K562 (cell line): ENCODE results near the gene MITD1. TPM values are rescaled to one million over a fixed set of nuclear protein-coding genes. Genes with fewer than 3 reads are reported as not detected.
A peak's percentile ranks its signal among the peaks of the same experiment; 100 is the strongest.

Source experiments
- ATAC-seq: fragments of 200-7000 bp; cut with Tn5 transposase; 3 replicates; pipeline ENCODE4 v1.9.1; 2020; ENCODE audit warnings: moderate library complexity
- BruUV-seq: library from RNA; stranded (reverse); fragments of 400-500 nt; replicated peaks from 2 replicates; lab custom pipeline; 2021; lab: Mats Ljungman, UMichigan
- CTCF ChIA-PET: fragments of 300-600 bp; formaldehyde crosslinking; extraction: SDS; loops from one replicate; lab custom pipeline; 2021; ENCODE audit warnings: low intra/inter-chr PET ratio; lab: Yijun Ruan, JAX
- POLR2A ChIA-PET: fragments of 300-600, 350-650 bp; sonication (Branson Sonifier 250); formaldehyde crosslinking; extraction: SDS; loops from one replicate; lab custom pipeline; 2021; ENCODE audit warnings: antibody characterized with exemption, inconsistent platforms; lab: Yijun Ruan, JAX
- DNase-seq, 4 experiments: peaks; one replicate each; pipeline versions ENCODE4 v3.0.0 to v3.0.0-alpha.2; 2011 to 2018; ENCODE audit warnings: low spot score in 3 of 4, mixed read lengths in 3 of 4; ENCODE audit errors: extremely low read depth in 1 of 4
- FAIRE-seq: peaks from 2 replicates; lab custom pipeline; 2011; peaks lifted over from hg19 to GRCh38; lab: Jason Lieb, UNC
- H2AFZ ChIP-seq: 2 replicates; pipeline ENCODE4 v1.6.0; 2011; ENCODE audit warnings: low read depth, low read length, control low read depth, inconsistent platforms
- H3K27ac ChIP-seq: fragments of 200-600 bp; 3 replicates; pipeline ENCODE4 v1.8.0; 2011; ENCODE audit warnings: low read depth, mild to moderate bottlenecking, control low read depth, inconsistent platforms, low read length, moderate library complexity, mixed read lengths; ENCODE audit errors: extremely low read depth
- H3K27me3 ChIP-seq, 2 experiments: fragments of 300-600 bp in 1 of 2; 2 replicates in 1 of 2; 3 replicates in 1 of 2; pipeline versions ENCODE4 v1.6.0 to v1.8.0; 2011; ENCODE audit warnings: inconsistent platforms in 2 of 2, low read length in 2 of 2, mild to moderate bottlenecking in 1 of 2, mixed read lengths in 1 of 2, moderate library complexity in 1 of 2; ENCODE audit not compliant: control insufficient read depth in 2 of 2, insufficient read depth in 2 of 2
- H3K36me3 ChIP-seq: fragments of 300-600 bp; 3 replicates; pipeline ENCODE4 v1.8.0; 2011; ENCODE audit warnings: mild to moderate bottlenecking, low read length, inconsistent platforms; ENCODE audit not compliant: control insufficient read depth, insufficient read depth
- H3K4me1 ChIP-seq, 2 experiments: fragments of 200-600 bp in 1 of 2; replicated peaks in 1 of 2; 2 replicates in 1 of 2; 3 replicates in 1 of 2; pipeline versions ENCODE4 v1.5.1 to v1.8.0; 2011; ENCODE audit warnings: inconsistent platforms in 2 of 2, low read length in 2 of 2, mild to moderate bottlenecking in 1 of 2, mixed read lengths in 1 of 2, moderate library complexity in 1 of 2; ENCODE audit not compliant: control insufficient read depth in 2 of 2, insufficient read depth in 2 of 2
- H3K4me2 ChIP-seq: 2 replicates; pipeline ENCODE4 v1.6.1; 2011; ENCODE audit warnings: low read length, control low read depth, inconsistent platforms, mixed read lengths; ENCODE audit not compliant: insufficient read depth
- H3K4me3 ChIP-seq: fragments of 200-600 bp; sonication (generic), shearing (Covaris generic); 2 replicates; pipeline ENCODE4 v1.5.1; 2016; ENCODE audit warnings: control low read depth, inconsistent platforms
- H3K79me2 ChIP-seq: fragments of 200-600 bp; 3 replicates; pipeline ENCODE4 v1.8.0; 2011; ENCODE audit warnings: low read length, inconsistent platforms; ENCODE audit not compliant: control insufficient read depth, insufficient read depth
- H3K9ac ChIP-seq, 2 experiments: 2 replicates each; pipeline versions ENCODE4 v1.6.0 to v1.6.1; 2011; ENCODE audit warnings: low read depth in 2 of 2, low read length in 2 of 2, control low read depth in 1 of 2, inconsistent platforms in 1 of 2, mild to moderate bottlenecking in 1 of 2, mixed read lengths in 1 of 2; ENCODE audit not compliant: insufficient read depth in 1 of 2
- H3K9me1 ChIP-seq: one replicate; pipeline ENCODE4 v1.6.0; 2011; ENCODE audit warnings: inconsistent platforms, mild to moderate bottlenecking, low read length, moderate library complexity; ENCODE audit not compliant: control insufficient read depth, insufficient read depth
- H3K9me3 ChIP-seq: replicated peaks from 2 replicates; pipeline ENCODE4 v1.5.1; 2011; ENCODE audit warnings: low read depth, low read length, inconsistent platforms; ENCODE audit not compliant: control insufficient read depth, insufficient read depth
- H4K20me1 ChIP-seq: replicated peaks from 2 replicates; pipeline ENCODE4 v1.6.1; 2011; ENCODE audit warnings: low read length, inconsistent platforms, mixed read lengths; ENCODE audit not compliant: control insufficient read depth, insufficient read depth
- CCNT2 ChIP-seq: IDR thresholded peaks from 2 replicates; pipeline ENCODE4 v1.6.1; 2011; ENCODE audit warnings: borderline replicate concordance, low read depth, mild to moderate bottlenecking, moderate library complexity, mixed read lengths, low read length; ENCODE audit not compliant: insufficient read length; ENCODE audit errors: extremely low read depth
- ETV5 ChIP-seq: sonication (generic); formaldehyde crosslinking; IDR thresholded peaks from 2 replicates; pipeline ENCODE4 v1.4.0; 2020; ENCODE audit warnings: low read depth, mild to moderate bottlenecking, missing genetic modification reagents
- FOXM1 ChIP-seq, 2 experiments: fragments of 450-650 bp in 1 of 2; sonication (generic) in 1 of 2; formaldehyde crosslinking in 1 of 2; IDR thresholded peaks; 2 replicates each; pipeline versions ENCODE4 v1.6.1 to v1.9.0; 2017 to 2022; ENCODE audit warnings: low read depth in 2 of 2, mild to moderate bottlenecking in 2 of 2, missing genetic modification reagents in 1 of 2, moderate library complexity in 1 of 2
- GABPB1 ChIP-seq: sonication (generic); formaldehyde crosslinking; IDR thresholded peaks from 2 replicates; pipeline ENCODE4 v1.8.0; 2022; ENCODE audit warnings: mild to moderate bottlenecking, missing genetic modification reagents
- GMEB1 ChIP-seq: fragments of 250-450 bp; sonication (Bioruptor Pico); IDR thresholded peaks from 2 replicates; pipeline ENCODE4 v1.4.0; 2020; ENCODE audit warnings: mild to moderate bottlenecking
- HNRNPLL ChIP-seq: fragments of 200-400 bp; formaldehyde crosslinking; IDR thresholded peaks from 2 replicates; pipeline ENCODE4 v1.6.1; 2017; ENCODE audit warnings: low read length, low read depth, mild to moderate bottlenecking; ENCODE audit not compliant: poor library complexity, severe bottlenecking
- KDM2B ChIP-seq: fragments of 250-450 bp; sonication (Bioruptor Pico); IDR thresholded peaks from 2 replicates; pipeline ENCODE4 v1.8.0; 2021; ENCODE audit warnings: mild to moderate bottlenecking, moderate library complexity
- NR2F6 ChIP-seq: fragments of 450-650 bp; formaldehyde crosslinking; IDR thresholded peaks from 2 replicates; pipeline ENCODE4 v1.4.0; 2020; ENCODE audit warnings: mild to moderate bottlenecking
- RFX5 ChIP-seq: IDR thresholded peaks from 2 replicates; pipeline ENCODE4 v1.6.1; 2011; ENCODE audit warnings: low read depth, mild to moderate bottlenecking, improper control_type of control experiment, low read length
- RFX7 ChIP-seq: fragments of 250-450 bp; sonication (Bioruptor Pico); IDR thresholded peaks from 2 replicates; pipeline ENCODE4 v1.5.1; 2021; ENCODE audit warnings: mild to moderate bottlenecking
- WHSC1 ChIP-seq: IDR thresholded peaks from one replicate; pipeline ENCODE4 v1.6.1; 2012; ENCODE audit warnings: low read length, control low read depth, inconsistent platforms
- YY1 ChIP-seq, 3 experiments: IDR thresholded peaks; 2 replicates each; pipeline ENCODE4 v1.6.1; 2011; ENCODE audit warnings: low read length in 2 of 3, mild to moderate bottlenecking in 2 of 3, moderate library complexity in 2 of 3, borderline replicate concordance in 1 of 3, control low read depth in 1 of 3, low read depth in 1 of 3; ENCODE audit not compliant: insufficient read depth in 3 of 3, insufficient replicate concordance in 2 of 3, control insufficient read depth in 1 of 3, insufficient read length in 1 of 3; ENCODE audit errors: extremely low read depth in 1 of 3
- ZFP36 ChIP-seq: fragments of 150-350 bp; IDR thresholded peaks from 2 replicates; pipeline ENCODE4 v1.6.1; 2018; ENCODE audit warnings: low read length, low read depth; ENCODE audit not compliant: partially characterized antibody
- ZFPM2 ChIP-seq: fragments of 250-450 bp; sonication (Bioruptor Pico); IDR thresholded peaks from 2 replicates; pipeline ENCODE4 v1.5.1; 2022; ENCODE audit warnings: mild to moderate bottlenecking
- ZNF239 ChIP-seq: fragments of 250-450 bp; sonication (Bioruptor Pico); IDR thresholded peaks from 2 replicates; pipeline ENCODE4 v1.4.0; 2020; ENCODE audit warnings: mild to moderate bottlenecking
- WGBS: fragments of 100-300 bp; shearing (Covaris generic); methylation state at CpG from one replicate; pipeline ENCODE4 v1.1.6; 2016; ENCODE audit warnings: low coverage, mixed read lengths; ENCODE audit not compliant: insufficient coverage; ENCODE audit errors: missing lambda C conversion rate; 5-methylcytosine and 5-hydroxymethylcytosine counted together
- in situ Hi-C: fragments of 300-500 bp; cut with MboI; formaldehyde crosslinking; loops from 4 replicates; pipeline ENCODE4 v1.15.0; 2018; ENCODE audit warnings: inconsistent platforms, mixed read lengths
- intact Hi-C: fragments of 100-400 bp; cut with micrococcal nuclease; formaldehyde crosslinking; loops from 2 replicates; pipeline ENCODE4 v1.14.2; 2022
- polyA plus RNA-seq, 8 experiments: library from polyadenylated mRNA; depleted of rRNA in 4 of 8; stranded (reverse) in 5 of 8; unstranded in 3 of 8; fragments of >200 nt; fragmentation: Nextera tagmentation in 2 of 8; fragmentation: Illumina TruSeq in 1 of 8; extraction: Ambion mirVana in 2 of 8; extraction: Trizol in 1 of 8; gene quantifications; 2 replicates each; pipeline versions ENCODE4 v1.2.1 to v1.2.3, GENCODE V29; 2011 to 2014; ENCODE audit warnings: inconsistent platforms in 1 of 8, missing spikeins in 1 of 8
- total RNA-seq, 7 experiments: library from RNA; depleted of rRNA in 6 of 7; stranded (reverse); fragments of >200 nt in 6 of 7; fragmentation: Illumina TruSeq in 2 of 7; extraction: Trizol in 2 of 7; gene quantifications; 2 replicates each; pipeline versions ENCODE4 v1.2.1 to v1.2.3, GENCODE V29; 2011 to 2021; ENCODE audit warnings: low replicate concordance in 1 of 7

The MITD1 gene
- total and polyA plus RNA-seq, 9 of the 15 experiments (the other 6 are each of a cell fraction or from before 2014, with no cell fraction given) = 19.6 to 71.8 (median 43.2) TPM

- Histone ChIP-seq H3K36me3 (no peaks in the 10 kb centered on the region), H3K79me2 (no peaks in the 10 kb centered on the region), H3K4me1 (peaks cover 0 to 17% of the 10 kb centered on the region in 2 experiments; a peak in 2 of 5 replicates), H3K27ac (no peak overlapping the region), H3K9ac (peak overlapping the region; percentile 42 to 93; a peak in 3 of 4 replicates), H3K9me1 (no peaks in the 10 kb centered on the region), H3K27me3 (no peaks in the 10 kb centered on the region), H3K4me2 (peak overlapping the region; percentile 99), H2AFZ (peak overlapping the region; percentile 100), H3K4me3 (peak overlapping the region; percentile 99), H4K20me1 (no peaks in the 10 kb centered on the region), H3K9me3 (no peaks in the 10 kb centered on the region)
- 2% methylated on average over 16 of the region's 21 CpGs for WGBS
- CTCF ChIA-PET = no interaction called here
- in situ Hi-C loops = no loop called here
- ATAC-seq (no peak), DNase-seq (no peak), FAIRE-seq (no peak)
- intact Hi-C loops = no loop called here
- no TSS peak for BruUV-seq
- TF ChIP-seq KDM2B (CRISPR knock-in tag) (0 out of 2 replicates have a peak, but pooled peaks have one; percentile 9), RFX7 (no peak), ZFPM2 (CRISPR knock-in tag) (no peak), HNRNPLL (peak; percentile 45), ZNF239 (CRISPR knock-in tag) (no peak), YY1 (IDR thresholded peaks at IDR 0.05; ENCODE audit: borderline replicate concordance in 1 of 3, control insufficient read depth in 1 of 3, extremely low read depth in 1 of 3, insufficient read depth in 3 of 3, insufficient read length in 1 of 3, insufficient replicate concordance in 2 of 3, low read depth in 1 of 3, low read length in 2 of 3) (peak in 1 of 3 experiments; percentile 16), GABPB1 (0 out of 2 replicates have a peak, but pooled peaks have one; percentile 17), GMEB1 (CRISPR knock-in tag) (no peak), RFX5 (no peak), ETV5 (0 out of 2 replicates have a peak, but pooled peaks have one; percentile 6), FOXM1 (IDR thresholded peaks at IDR 0.05; ENCODE audit: low read depth) (no peak), FOXM1 (CRISPR knock-in tag; IDR thresholded peaks at IDR 0.05; ENCODE audit: low read depth) (no peak), CCNT2 (no peak), NR2F6 (no peak), WHSC1 (no peak), ZFP36 (no peak)
- POLR2A ChIA-PET = interaction anchor here (1.7 kb wide), 1 partner anchor 15 kb away, joined by 8 read pairs; the partner anchor contains the start of genes LIPT1 and TSGA10
Measured at GRCh38 chr2:99140860-99141109, 40.1 kb downstream of the MITD1 start.
